ENCODE results near the gene KCTD13.
"Not testable (repeated sequence)": the region's sequence is repeated elsewhere in the genome, so short reads cannot be mapped to it uniquely, and the experiment has no call there.

KCTD13 gene, protein sequence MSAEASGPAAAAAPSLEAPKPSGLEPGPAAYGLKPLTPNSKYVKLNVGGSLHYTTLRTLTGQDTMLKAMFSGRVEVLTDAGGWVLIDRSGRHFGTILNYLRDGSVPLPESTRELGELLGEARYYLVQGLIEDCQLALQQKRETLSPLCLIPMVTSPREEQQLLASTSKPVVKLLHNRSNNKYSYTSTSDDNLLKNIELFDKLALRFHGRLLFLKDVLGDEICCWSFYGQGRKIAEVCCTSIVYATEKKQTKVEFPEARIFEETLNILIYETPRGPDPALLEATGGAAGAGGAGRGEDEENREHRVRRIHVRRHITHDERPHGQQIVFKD

GRCh38 chr16:29925781-29926710 is at the start of gene KCTD13:
Gene KCTD13, minus strand, starts transcription at chr16:29926226. Its CDS starts 193 bp downstream, at chr16:29926033.
- peak; percentile 63 to 94 for DNase-seq

DNA sequence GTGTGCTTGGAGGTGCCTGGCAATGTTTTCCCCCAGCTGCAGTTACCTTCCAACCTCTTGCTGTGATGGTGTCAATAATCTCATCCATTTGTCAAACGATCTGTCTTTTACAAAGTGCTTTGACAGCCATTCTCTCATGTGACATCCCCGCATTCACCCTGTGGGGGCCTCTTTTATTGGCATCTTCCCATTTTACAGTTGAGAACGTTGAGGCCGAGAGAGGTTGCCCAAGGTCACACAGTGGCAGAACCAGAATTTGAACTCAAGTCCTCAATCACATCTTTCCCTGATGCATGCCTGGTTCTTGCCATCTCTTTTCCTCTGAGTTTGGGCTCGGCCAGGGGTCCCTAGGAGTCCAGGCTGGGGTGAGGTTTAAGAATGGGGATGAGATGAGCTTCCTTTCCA is 49.1 kb upstream of the KCTD13 start:
- DNase-seq = no peak

- no peak for DNase-seq
Observed at GRCh38 chr16:29974291-29975133, 48.5 kb upstream of the KCTD13 start.

DNA sequence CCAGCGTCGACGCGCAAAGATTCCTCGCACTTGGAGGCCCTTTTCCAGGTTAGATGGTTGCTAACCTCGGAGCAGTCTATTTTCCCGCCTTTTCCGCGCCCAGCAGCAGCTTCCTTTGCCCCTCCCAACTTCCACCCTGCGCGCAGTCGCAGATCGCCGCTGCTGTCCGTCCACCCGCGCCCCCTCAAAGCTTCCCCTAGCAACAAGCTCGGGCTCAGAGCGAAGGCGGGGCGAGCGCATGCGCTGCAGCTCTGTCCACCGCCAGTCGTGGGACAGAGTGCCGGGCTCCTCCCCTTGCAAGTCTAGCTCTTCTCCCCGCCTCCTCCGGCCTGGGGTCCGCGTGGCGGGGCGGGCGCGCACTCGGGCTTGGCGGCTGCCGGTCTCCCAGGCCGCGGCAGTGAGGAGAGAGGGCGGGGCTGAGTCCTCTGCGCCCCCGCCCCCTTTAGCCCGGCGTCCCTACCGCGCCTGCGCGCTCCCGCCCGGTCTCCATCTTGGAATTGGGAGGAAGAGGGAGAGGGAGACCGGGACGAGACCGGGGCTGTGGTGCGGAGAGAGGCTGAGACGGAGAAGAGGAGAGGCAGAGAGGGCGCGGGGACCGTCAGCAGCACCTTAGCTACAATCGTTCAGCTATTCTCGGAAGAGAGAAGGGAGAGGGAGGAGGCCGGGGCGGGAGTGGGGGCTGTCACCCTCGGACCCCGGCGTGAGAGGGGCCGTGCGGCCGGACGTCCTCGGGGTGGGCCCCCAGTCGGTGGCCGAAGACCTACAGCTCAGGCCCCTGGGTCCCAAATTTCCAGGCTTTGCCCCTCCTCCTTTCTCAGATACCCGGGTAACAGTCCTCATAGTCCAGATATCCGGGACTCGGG is 47.6 kb upstream of the KCTD13 start, which contains the start of gene TAOK2:
TAOK2 (plus strand) TSS at position 485 of the 863 bp plus-strand sequence. CDS start 3,905 bp downstream, outside the sequence.
- DNase-seq = peak; percentile 97 to 99

DNA sequence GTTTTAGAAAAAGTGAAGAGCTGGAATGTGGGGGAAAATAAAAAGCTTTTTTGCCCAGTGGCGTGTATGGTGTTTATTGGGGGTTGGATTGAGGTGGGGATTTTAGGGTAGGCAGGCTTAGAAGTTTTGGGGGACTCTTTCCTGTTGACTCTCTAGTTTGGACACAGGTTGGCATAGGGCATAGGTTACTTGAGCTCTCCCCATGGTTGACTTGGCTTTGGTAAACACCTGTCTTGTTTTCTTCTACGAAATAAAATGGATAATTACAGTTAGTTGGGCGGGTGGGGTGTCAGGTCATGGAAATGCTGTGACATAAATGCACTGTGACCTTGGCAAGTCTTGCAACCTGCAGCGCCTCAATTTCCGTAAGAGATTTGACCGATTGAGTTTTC is 47.0 kb upstream of the KCTD13 start:
- DNase-seq = no peak

- no peak for DNase-seq
Observed at GRCh38 chr16:29972500-29972899, 46.5 kb upstream of the KCTD13 start.

- no peak for DNase-seq
Observed at GRCh38 chr16:29971304-29971703, 45.3 kb upstream of the KCTD13 start.

DNA sequence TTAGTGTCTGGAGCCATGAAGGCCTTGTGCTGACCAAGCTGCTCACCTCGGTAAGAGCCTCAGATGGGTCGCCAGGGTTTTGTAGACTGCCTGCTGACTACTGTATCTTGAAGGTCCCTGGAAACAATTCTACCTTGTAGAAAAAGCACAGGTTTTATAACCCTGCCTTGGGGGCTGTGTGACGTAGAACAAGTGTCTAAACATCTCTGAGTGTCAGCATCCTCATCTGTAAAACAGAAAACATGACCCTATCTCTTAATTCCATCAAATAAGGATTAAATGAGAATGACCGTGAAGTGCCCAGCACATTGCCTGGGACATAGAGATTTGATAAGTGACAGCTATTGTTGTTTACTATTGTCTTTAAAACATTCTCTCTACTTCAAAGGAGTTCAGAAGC is 42.2 kb upstream of the KCTD13 start:
- DNase-seq = no peak

GRCh38 chr16:29963021-29963743 is 37.2 kb upstream of the KCTD13 start:
- DNase-seq = no peak

DNA sequence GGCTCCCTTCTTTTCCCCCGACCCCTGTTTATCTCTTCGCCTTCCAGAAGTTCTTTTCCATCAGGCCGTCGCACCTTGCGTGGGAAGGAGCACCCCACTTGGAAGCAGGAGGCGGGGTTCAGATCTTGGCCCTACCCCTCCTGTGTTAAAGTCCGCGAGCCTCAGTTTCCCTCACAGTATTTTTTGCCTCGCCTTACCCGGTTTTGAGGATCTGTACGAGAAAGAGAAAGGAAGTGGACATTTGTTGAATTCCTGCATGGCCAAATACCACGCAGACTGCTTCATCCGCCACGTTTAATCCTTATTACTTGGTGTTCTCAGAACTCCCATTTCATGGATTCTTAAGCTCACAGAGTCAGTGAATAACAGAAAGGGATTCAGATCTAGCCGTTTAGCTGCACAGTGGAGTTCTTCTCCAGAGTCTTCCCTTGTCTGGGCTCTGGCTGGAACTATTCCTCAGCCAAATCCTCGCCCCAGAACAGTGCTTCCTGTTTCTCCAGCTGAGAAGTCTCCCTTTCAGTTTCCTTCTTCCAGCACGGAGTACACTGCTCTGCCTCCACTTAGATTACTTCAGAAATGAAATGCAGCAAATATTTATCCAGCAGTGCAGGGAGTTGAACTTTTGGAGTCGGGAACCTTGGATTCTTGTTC is 36.4 kb upstream of the KCTD13 start:
- DNase-seq = peak; percentile 24 to 26

- peak; percentile 83 to 86 for DNase-seq
Observed at GRCh38 chr16:29961479-29962343, 35.7 kb upstream of the KCTD13 start, which contains the start of gene TMEM219. Gene TMEM219, plus strand, starts transcription at chr16:29962079. Its CDS starts 1,065 bp downstream, at chr16:29963144.

- DNase-seq = no peak
Observed at GRCh38 chr16:29961127-29961478, 35.1 kb upstream of the KCTD13 start.

- not testable (repeated sequence) for DNase-seq
Observed at GRCh38 chr16:29959821-29960220, 33.8 kb upstream of the KCTD13 start.

- DNase-seq = no peak
Observed at GRCh38 chr16:29959293-29959692, 33.3 kb upstream of the KCTD13 start.

- no peak for DNase-seq
Observed at GRCh38 chr16:29958756-29959155, 32.7 kb upstream of the KCTD13 start.

DNA sequence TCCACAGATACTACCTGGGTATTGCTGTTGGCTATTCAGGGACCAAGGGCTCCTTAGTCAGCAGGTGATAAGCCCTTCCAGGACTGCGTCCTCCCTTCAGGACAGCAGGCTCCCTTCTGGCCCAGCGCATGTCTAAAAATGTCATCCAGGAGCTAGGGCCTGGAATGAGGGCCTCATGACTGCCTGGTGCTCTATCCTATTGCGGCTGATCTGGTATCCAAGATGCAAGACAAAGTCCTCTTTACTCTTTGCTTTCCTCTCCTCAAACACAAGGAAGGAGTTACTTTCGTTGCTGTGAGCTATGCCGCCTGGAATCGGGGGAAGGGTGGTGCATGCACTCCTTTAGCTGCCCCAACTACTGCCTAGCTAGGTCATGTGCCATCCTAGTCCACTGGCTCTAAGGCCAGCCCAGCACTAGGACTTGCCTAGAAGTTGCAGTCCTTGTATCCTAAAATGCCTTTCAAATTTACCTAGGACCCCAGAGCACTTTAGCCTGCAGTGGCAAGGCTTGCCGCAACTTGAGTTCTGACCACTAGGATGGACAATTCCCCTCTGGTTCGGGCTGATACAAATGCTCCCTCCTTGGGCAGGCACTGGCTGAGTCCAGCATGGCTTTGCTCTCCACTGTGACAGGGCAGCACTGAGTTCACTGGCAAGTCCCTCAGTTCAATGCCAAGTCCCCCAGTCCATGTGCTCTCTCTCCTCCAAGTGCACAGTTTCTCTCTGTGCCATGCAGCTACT is 25.8 kb upstream of the KCTD13 start:
- no peak for DNase-seq

- DNase-seq = no peak
Observed at GRCh38 chr16:29950806-29951461, 24.9 kb upstream of the KCTD13 start.

DNA sequence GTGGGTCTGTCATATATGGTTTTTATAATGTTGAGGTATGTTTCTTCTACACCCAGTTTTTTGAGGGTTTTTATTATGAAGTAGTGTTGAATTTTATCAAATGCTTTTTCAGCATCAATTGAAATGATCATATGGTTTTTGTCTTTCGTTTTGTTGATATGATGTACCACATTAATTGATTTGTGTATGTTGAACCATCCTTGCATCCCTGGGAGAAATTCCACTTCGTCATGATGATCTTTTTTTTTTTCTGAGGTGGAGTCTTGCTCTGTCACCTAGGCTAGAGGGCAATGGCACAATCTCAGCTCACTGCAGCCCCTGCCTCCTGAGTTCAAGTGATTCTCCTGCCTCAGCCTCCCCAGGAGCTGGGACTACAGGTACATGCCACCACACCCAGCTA is 21.9 kb upstream of the KCTD13 start:
- no peak for DNase-seq
